Tibial nerve (tissue), 4 donors: Measurements from ENCODE around the gene S100A10. TPM values are rescaled to one million over a fixed set of nuclear protein-coding genes. Genes with fewer than 3 reads are reported as not detected.

Experiments
- DNase-seq, 2 donors: peaks; one replicate each; pipeline ENCODE4 v3.0.0-alpha.2; 2019; ENCODE audit warnings: low spot score in 2 of 2
- H3K27ac ChIP-seq, 4 donors: fragments of 200-600 bp; sonication (generic) in 3 of 4; one replicate each; pipeline ENCODE4 v1.5.1; 2017 to 2019; ENCODE audit warnings: mild to moderate bottlenecking in 1 of 4
- H3K27me3 ChIP-seq, 2 donors: fragments of 200-600 bp; sonication (generic) in 1 of 2; one replicate each; pipeline versions ENCODE4 v1.5.1 to v1.6.0; 2017 to 2019
- H3K36me3 ChIP-seq, 3 donors: fragments of 200-600 bp; sonication (generic); one replicate each; pipeline ENCODE4 v1.5.1; 2018 to 2019
- H3K4me1 ChIP-seq, 4 donors: fragments of 200-600 bp; sonication (generic) in 3 of 4; one replicate each; pipeline ENCODE4 v1.5.1; 2017 to 2019
- H3K4me3 ChIP-seq, 4 donors: fragments of 200-600 bp; sonication (generic) in 3 of 4; one replicate each; pipeline ENCODE4 v1.5.1; 2017 to 2019; ENCODE audit warnings: mild to moderate bottlenecking in 1 of 4, moderate library complexity in 1 of 4
- H3K9me3 ChIP-seq, 4 donors: fragments of 200-600 bp; sonication (generic) in 3 of 4; one replicate each; pipeline ENCODE4 v1.5.1; 2017 to 2019
- CTCF ChIP-seq, 5 experiments: fragments of 200-600 bp in 3 of 5; fragments of 450-650 bp in 2 of 5; sonication (generic) in 3 of 5; IDR thresholded peaks; one replicate each; pipeline ENCODE4 v1.5.1; 2016 to 2019; ENCODE audit warnings: antibody characterized with exemption in 5 of 5, mild to moderate bottlenecking in 3 of 5, moderate library complexity in 2 of 5
- EP300 ChIP-seq, 2 donors: sonication (generic); formaldehyde crosslinking; IDR thresholded peaks; one replicate each; pipeline ENCODE4 v1.6.1; 2017; ENCODE audit warnings: antibody characterized with exemption in 2 of 2, mild to moderate bottlenecking in 1 of 2
- POLR2A ChIP-seq, 2 donors: fragments of 450-650 bp; IDR thresholded peaks; one replicate each; pipeline ENCODE4 v1.6.1; 2017; ENCODE audit warnings: antibody characterized with exemption in 2 of 2, mild to moderate bottlenecking in 2 of 2, moderate library complexity in 2 of 2
- WGBS, 2 donors: methylation state at CpG; one replicate each; pipeline ENCODE4 v1.1.5; 2018; 5-methylcytosine and 5-hydroxymethylcytosine counted together
- total RNA-seq, 4 donors: library from RNA; depleted of rRNA; stranded (reverse); fragments of >200 nt; gene quantifications; one replicate each; pipeline ENCODE4 v1.1.0, GENCODE V29; 2016

S100A10 gene
- total RNA-seq, 4 donors from 2014 or later = 108 to 230 (median 192) TPM

GRCh38 chr1:151948506-151948905 is 45.2 kb downstream of the S100A10 start:
- no peak for DNase-seq
- 79 to 83% methylated on average over 1 of the region's 1 CpG for WGBS, 2 donors
- H3K27ac ChIP-seq = no peak overlapping the region
- no peaks in the 10 kb centered on the region for H3K27me3 ChIP-seq
- H3K4me3 ChIP-seq = no peak overlapping the region
- no peak for TF ChIP-seq EP300 (IDR thresholded peaks at IDR 0.05)
- no peak for TF ChIP-seq CTCF (IDR thresholded peaks at IDR 0.05)
- TF ChIP-seq POLR2A (IDR thresholded peaks at IDR 0.05) = no peak
- peaks cover 0 to 47% (median 18%) of the 10 kb centered on the region in 4 donors for H3K4me1 ChIP-seq
- no peaks in the 10 kb centered on the region for H3K9me3 ChIP-seq
- no peaks in the 10 kb centered on the region for H3K36me3 ChIP-seq

GRCh38 chr1:151947140-151947539 is 46.5 kb downstream of the S100A10 start:
- Histone ChIP-seq H3K4me1 (peaks cover 0 to 45% (median 18%) of the 10 kb centered on the region in 4 donors), H3K27me3 (no peaks in the 10 kb centered on the region), H3K4me3 (no peak overlapping the region), H3K36me3 (no peaks in the 10 kb centered on the region), H3K9me3 (no peaks in the 10 kb centered on the region), H3K27ac (peak overlapping the region in 3 of 4 donors; percentile 60 to 93 (median 90))
- DNase-seq = no peak
- TF ChIP-seq POLR2A (IDR thresholded peaks at IDR 0.05) (no peak), EP300 (IDR thresholded peaks at IDR 0.05) (no peak), CTCF (IDR thresholded peaks at IDR 0.05) (no peak)
- 54 to 55% methylated on average over 2 of the region's 2 CpGs for WGBS, 2 donors

- Histone ChIP-seq H3K9me3 (no peaks in the 10 kb centered on the region), H3K36me3 (no peaks in the 10 kb centered on the region), H3K27ac (peak overlapping the region; percentile 60 to 93 (median 76)), H3K27me3 (no peaks in the 10 kb centered on the region), H3K4me1 (peaks cover 0 to 56% (median 22%) of the 10 kb centered on the region in 4 donors), H3K4me3 (peak overlapping the region in 1 of 4 donors; percentile 14)
- DNase-seq = peak; percentile 85 to 91
- TF ChIP-seq EP300 (IDR thresholded peaks at IDR 0.05) (peak; percentile 66 to 88), CTCF (IDR thresholded peaks at IDR 0.05) (peak in 1 of 5 experiments; percentile 29), POLR2A (IDR thresholded peaks at IDR 0.05) (no peak)
- 29 to 39% methylated on average over 10 of the region's 10 CpGs for WGBS, 2 donors
Measured at GRCh38 chr1:151945725-151946722, 47.6 kb downstream of the S100A10 start.

- Histone ChIP-seq H3K27ac (peak overlapping the region; percentile 60 to 93 (median 76)), H3K27me3 (no peaks in the 10 kb centered on the region), H3K4me3 (no peak overlapping the region), H3K36me3 (no peaks in the 10 kb centered on the region), H3K9me3 (no peaks in the 10 kb centered on the region), H3K4me1 (peaks cover 0 to 65% (median 22%) of the 10 kb centered on the region in 4 donors)
- 48 to 59% methylated on average over 3 of the region's 3 CpGs for WGBS, 2 donors
- DNase-seq = no peak
- TF ChIP-seq EP300 (IDR thresholded peaks at IDR 0.05) (no peak), CTCF (IDR thresholded peaks at IDR 0.05) (no peak), POLR2A (IDR thresholded peaks at IDR 0.05) (no peak)
Measured at GRCh38 chr1:151944857-151945575, 48.6 kb downstream of the S100A10 start.
